SK-N-SH treated with all-trans-retinoic acid at 6 μM for 48 hours (cell line): ENCODE data around the gene HS6ST3.

Experiments used
- ATAC-seq: fragments of 200-7000 bp; cut with Tn5 transposase; 3 replicates; pipeline ENCODE4 v1.9.1; 2020; ENCODE audit warnings: mild to moderate bottlenecking, moderate library complexity
- ARNTL ChIP-seq: fragments of 450-650 bp; formaldehyde crosslinking; IDR thresholded peaks from 2 replicates; pipeline ENCODE4 v1.5.0; 2020; ENCODE audit warnings: low read depth, mild to moderate bottlenecking, moderate library complexity, borderline replicate concordance
- BACH2 ChIP-seq: fragments of 250-450 bp; sonication (Bioruptor Pico); IDR thresholded peaks from 2 replicates; pipeline ENCODE4 v1.9.0; 2021; ENCODE audit warnings: mild to moderate bottlenecking, borderline replicate concordance
- CREB5 ChIP-seq: fragments of 250-450 bp; sonication (Bioruptor Pico); IDR thresholded peaks from 2 replicates; pipeline ENCODE4 v1.5.1; 2020; ENCODE audit warnings: low read depth, mild to moderate bottlenecking, moderate library complexity
- CSDC2 ChIP-seq: fragments of 250-450 bp; sonication (Bioruptor Pico); IDR thresholded peaks from 2 replicates; pipeline ENCODE4 v1.5.0; 2020; ENCODE audit warnings: mild to moderate bottlenecking, moderate library complexity
- ESRRG ChIP-seq: fragments of 250-450 bp; sonication (Bioruptor Pico); IDR thresholded peaks from 2 replicates; pipeline ENCODE4 v1.6.1; 2021; ENCODE audit warnings: mild to moderate bottlenecking
- GLIS3 ChIP-seq: fragments of 250-450 bp; sonication (Bioruptor Pico); IDR thresholded peaks from 2 replicates; pipeline ENCODE4 v1.5.0; 2020; ENCODE audit warnings: mild to moderate bottlenecking, moderate library complexity
- OSR1 ChIP-seq: fragments of 250-450 bp; sonication (Bioruptor Pico); IDR thresholded peaks from 2 replicates; pipeline ENCODE4 v1.8.0; 2022; ENCODE audit warnings: moderate library complexity, mild to moderate bottlenecking, inconsistent platforms
- PPARA ChIP-seq: fragments of 250-450 bp; sonication (Bioruptor Pico); IDR thresholded peaks from 2 replicates; pipeline ENCODE4 v1.5.0; 2020; ENCODE audit warnings: mild to moderate bottlenecking, borderline replicate concordance
- RARB ChIP-seq: fragments of 250-450 bp; sonication (Bioruptor Pico); IDR thresholded peaks from 2 replicates; pipeline ENCODE4 v1.8.0; 2021; ENCODE audit warnings: mild to moderate bottlenecking, moderate library complexity
- SNAI2 ChIP-seq: fragments of 250-450 bp; sonication (Bioruptor Pico); IDR thresholded peaks from 2 replicates; pipeline ENCODE4 v1.5.0; 2020; ENCODE audit warnings: mild to moderate bottlenecking, moderate library complexity
- TCF4 ChIP-seq: fragments of 250-450 bp; sonication (Bioruptor Pico); IDR thresholded peaks from 2 replicates; pipeline ENCODE4 v1.8.0; 2021; ENCODE audit warnings: mild to moderate bottlenecking, moderate library complexity, borderline replicate concordance
- TOX ChIP-seq: fragments of 250-450 bp; sonication (Bioruptor Pico); IDR thresholded peaks from 2 replicates; pipeline ENCODE4 v1.8.0; 2021; ENCODE audit warnings: mild to moderate bottlenecking, moderate library complexity, borderline replicate concordance
- ZC3H10 ChIP-seq: fragments of 250-450 bp; sonication (Bioruptor Pico); IDR thresholded peaks from 2 replicates; pipeline ENCODE4 v1.5.1; 2021; ENCODE audit warnings: mild to moderate bottlenecking, moderate library complexity
- ZFP3 ChIP-seq: fragments of 250-450 bp; sonication (Bioruptor Pico); IDR thresholded peaks from 2 replicates; pipeline ENCODE4 v1.5.0; 2020; ENCODE audit warnings: mild to moderate bottlenecking, moderate library complexity
- ZFP30 ChIP-seq: fragments of 450-650 bp; formaldehyde crosslinking; IDR thresholded peaks from 2 replicates; pipeline ENCODE4 v1.5.0; 2022; ENCODE audit warnings: mild to moderate bottlenecking, moderate library complexity
- ZNF565 ChIP-seq: fragments of 450-650 bp; formaldehyde crosslinking; conservative IDR thresholded peaks from 2 replicates; pipeline ENCODE4 v1.5.0; 2020; ENCODE audit warnings: low read depth, mild to moderate bottlenecking, moderate library complexity
- ZNF70 ChIP-seq: fragments of 450-650 bp; formaldehyde crosslinking; IDR thresholded peaks from 2 replicates; pipeline ENCODE4 v1.5.0; 2020; ENCODE audit warnings: mild to moderate bottlenecking, moderate library complexity
- ZNF8 ChIP-seq: fragments of 450-650 bp; formaldehyde crosslinking; IDR thresholded peaks from 2 replicates; pipeline ENCODE4 v1.5.0; 2020; ENCODE audit warnings: mild to moderate bottlenecking, moderate library complexity
- TF ChIP-seq, protein P1 (sequence below): fragments of 250-450 bp; sonication (Bioruptor Pico); IDR thresholded peaks from 2 replicates; pipeline ENCODE4 v1.8.0; 2021; ENCODE audit warnings: low read depth, mild to moderate bottlenecking, moderate library complexity, borderline replicate concordance
- TF ChIP-seq, protein P2 (sequence below): fragments of 250-450 bp; sonication (Bioruptor Pico); IDR thresholded peaks from 2 replicates; pipeline ENCODE4 v1.5.0; 2020; ENCODE audit warnings: mild to moderate bottlenecking, moderate library complexity
- TF ChIP-seq, protein P3 (sequence below): fragments of 250-450 bp; sonication (Bioruptor Pico); IDR thresholded peaks from 2 replicates; pipeline ENCODE4 v1.5.1; 2021; ENCODE audit warnings: mild to moderate bottlenecking, moderate library complexity
- TF ChIP-seq, protein P4 (sequence below): fragments of 250-450 bp; sonication (Bioruptor Pico); IDR thresholded peaks from 2 replicates; pipeline ENCODE4 v1.8.0; 2020; ENCODE audit warnings: mild to moderate bottlenecking, moderate library complexity, borderline replicate concordance

HS6ST3 gene

GRCh38 chr13:96089139-96089538 lies 768 bp upstream of the HS6ST3 start:
- no peak for TF ChIP-seq ESRRG (CRISPR knock-in tag)
- no peak for TF ChIP-seq CREB5 (CRISPR knock-in tag)
- TF ChIP-seq OSR1 (CRISPR knock-in tag) = no peak
- TF ChIP-seq GLIS3 (CRISPR knock-in tag) = no peak
- no peak for TF ChIP-seq ZFP30 (CRISPR knock-in tag)
- TF ChIP-seq, protein P1, sequence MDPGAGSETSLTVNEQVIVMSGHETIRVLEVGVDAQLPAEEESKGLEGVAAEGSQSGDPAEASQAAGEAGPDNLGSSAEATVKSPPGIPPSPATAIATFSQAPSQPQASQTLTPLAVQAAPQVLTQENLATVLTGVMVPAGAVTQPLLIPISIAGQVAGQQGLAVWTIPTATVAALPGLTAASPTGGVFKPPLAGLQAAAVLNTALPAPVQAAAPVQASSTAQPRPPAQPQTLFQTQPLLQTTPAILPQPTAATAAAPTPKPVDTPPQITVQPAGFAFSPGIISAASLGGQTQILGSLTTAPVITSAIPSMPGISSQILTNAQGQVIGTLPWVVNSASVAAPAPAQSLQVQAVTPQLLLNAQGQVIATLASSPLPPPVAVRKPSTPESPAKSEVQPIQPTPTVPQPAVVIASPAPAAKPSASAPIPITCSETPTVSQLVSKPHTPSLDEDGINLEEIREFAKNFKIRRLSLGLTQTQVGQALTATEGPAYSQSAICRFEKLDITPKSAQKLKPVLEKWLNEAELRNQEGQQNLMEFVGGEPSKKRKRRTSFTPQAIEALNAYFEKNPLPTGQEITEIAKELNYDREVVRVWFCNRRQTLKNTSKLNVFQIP (CRISPR knock-in tag) = no peak
- TF ChIP-seq ZNF70 = no peak
- no peak for TF ChIP-seq ZFP3
- TF ChIP-seq, protein P2, sequence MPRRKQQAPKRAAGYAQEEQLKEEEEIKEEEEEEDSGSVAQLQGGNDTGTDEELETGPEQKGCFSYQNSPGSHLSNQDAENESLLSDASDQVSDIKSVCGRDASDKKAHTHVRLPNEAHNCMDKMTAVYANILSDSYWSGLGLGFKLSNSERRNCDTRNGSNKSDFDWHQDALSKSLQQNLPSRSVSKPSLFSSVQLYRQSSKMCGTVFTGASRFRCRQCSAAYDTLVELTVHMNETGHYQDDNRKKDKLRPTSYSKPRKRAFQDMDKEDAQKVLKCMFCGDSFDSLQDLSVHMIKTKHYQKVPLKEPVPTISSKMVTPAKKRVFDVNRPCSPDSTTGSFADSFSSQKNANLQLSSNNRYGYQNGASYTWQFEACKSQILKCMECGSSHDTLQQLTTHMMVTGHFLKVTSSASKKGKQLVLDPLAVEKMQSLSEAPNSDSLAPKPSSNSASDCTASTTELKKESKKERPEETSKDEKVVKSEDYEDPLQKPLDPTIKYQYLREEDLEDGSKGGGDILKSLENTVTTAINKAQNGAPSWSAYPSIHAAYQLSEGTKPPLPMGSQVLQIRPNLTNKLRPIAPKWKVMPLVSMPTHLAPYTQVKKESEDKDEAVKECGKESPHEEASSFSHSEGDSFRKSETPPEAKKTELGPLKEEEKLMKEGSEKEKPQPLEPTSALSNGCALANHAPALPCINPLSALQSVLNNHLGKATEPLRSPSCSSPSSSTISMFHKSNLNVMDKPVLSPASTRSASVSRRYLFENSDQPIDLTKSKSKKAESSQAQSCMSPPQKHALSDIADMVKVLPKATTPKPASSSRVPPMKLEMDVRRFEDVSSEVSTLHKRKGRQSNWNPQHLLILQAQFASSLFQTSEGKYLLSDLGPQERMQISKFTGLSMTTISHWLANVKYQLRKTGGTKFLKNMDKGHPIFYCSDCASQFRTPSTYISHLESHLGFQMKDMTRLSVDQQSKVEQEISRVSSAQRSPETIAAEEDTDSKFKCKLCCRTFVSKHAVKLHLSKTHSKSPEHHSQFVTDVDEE = no peak
- TF ChIP-seq CSDC2 (CRISPR knock-in tag) = no peak
- TF ChIP-seq, protein P3, sequence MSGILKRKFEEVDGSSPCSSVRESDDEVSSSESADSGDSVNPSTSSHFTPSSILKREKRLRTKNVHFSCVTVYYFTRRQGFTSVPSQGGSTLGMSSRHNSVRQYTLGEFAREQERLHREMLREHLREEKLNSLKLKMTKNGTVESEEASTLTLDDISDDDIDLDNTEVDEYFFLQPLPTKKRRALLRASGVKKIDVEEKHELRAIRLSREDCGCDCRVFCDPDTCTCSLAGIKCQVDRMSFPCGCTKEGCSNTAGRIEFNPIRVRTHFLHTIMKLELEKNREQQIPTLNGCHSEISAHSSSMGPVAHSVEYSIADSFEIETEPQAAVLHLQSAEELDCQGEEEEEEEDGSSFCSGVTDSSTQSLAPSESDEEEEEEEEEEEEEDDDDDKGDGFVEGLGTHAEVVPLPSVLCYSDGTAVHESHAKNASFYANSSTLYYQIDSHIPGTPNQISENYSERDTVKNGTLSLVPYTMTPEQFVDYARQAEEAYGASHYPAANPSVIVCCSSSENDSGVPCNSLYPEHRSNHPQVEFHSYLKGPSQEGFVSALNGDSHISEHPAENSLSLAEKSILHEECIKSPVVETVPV (CRISPR knock-in tag) = no peak
- TF ChIP-seq PPARA (CRISPR knock-in tag) = no peak
- TF ChIP-seq RARB (CRISPR knock-in tag) = no peak
- TF ChIP-seq ZC3H10 (CRISPR knock-in tag) = no peak
- TF ChIP-seq, all 23 proteins: peak for 0
- ATAC-seq = no peak

GRCh38 chr13:96090240-96091101 lies 564 bp downstream of the HS6ST3 start:
- peak; percentile 25 for ATAC-seq
- TF ChIP-seq BACH2 (CRISPR knock-in tag) (no peak), TCF4 (CRISPR knock-in tag) (no peak), ZNF565 (CRISPR knock-in tag) (no peak), ARNTL (no peak), ZFP30 (CRISPR knock-in tag) (no peak), CSDC2 (CRISPR knock-in tag) (no peak), SNAI2 (CRISPR knock-in tag) (no peak), ZFP3 (no peak), TOX (CRISPR knock-in tag) (no peak), ZNF8 (no peak), ESRRG (CRISPR knock-in tag) (no peak), GLIS3 (CRISPR knock-in tag) (no peak), PPARA (CRISPR knock-in tag) (no peak), ZNF70 (no peak)
- TF ChIP-seq, protein P3 (CRISPR knock-in tag) = no peak
- TF ChIP-seq, protein P4, sequence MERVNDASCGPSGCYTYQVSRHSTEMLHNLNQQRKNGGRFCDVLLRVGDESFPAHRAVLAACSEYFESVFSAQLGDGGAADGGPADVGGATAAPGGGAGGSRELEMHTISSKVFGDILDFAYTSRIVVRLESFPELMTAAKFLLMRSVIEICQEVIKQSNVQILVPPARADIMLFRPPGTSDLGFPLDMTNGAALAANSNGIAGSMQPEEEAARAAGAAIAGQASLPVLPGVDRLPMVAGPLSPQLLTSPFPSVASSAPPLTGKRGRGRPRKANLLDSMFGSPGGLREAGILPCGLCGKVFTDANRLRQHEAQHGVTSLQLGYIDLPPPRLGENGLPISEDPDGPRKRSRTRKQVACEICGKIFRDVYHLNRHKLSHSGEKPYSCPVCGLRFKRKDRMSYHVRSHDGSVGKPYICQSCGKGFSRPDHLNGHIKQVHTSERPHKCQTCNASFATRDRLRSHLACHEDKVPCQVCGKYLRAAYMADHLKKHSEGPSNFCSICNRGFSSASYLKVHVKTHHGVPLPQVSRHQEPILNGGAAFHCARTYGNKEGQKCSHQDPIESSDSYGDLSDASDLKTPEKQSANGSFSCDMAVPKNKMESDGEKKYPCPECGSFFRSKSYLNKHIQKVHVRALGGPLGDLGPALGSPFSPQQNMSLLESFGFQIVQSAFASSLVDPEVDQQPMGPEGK (CRISPR knock-in tag) = no peak
- TF ChIP-seq, protein P1 (CRISPR knock-in tag) = no peak
- TF ChIP-seq, all 23 proteins: peak for 0
